HL-60/S4 treated with retinoic acid at 250 ng/mL for 4 days and 3 days (cell line): Measurements from ENCODE around the gene CWC27.

ENCODE experiments used
- in situ Hi-C: fragments of 300-500 bp; cut with MboI; formaldehyde crosslinking; loops from 2 replicates; pipeline ENCODE4 v1.7.0; 2022; ENCODE audit warnings: low sequenced_read_pairs

The CWC27 gene

GRCh38 chr5:65026816-65027548 lies 258.3 kb downstream of the CWC27 start:
- in situ Hi-C loops: no loop called here

- in situ Hi-C loops: no loop called here
Measured at GRCh38 chr5:65029178-65029577, 260.4 kb downstream of the CWC27 start.

GRCh38 chr5:65030056-65030455 lies 261.3 kb downstream of the CWC27 start:
- in situ Hi-C loops: no loop called here

- in situ Hi-C loops: no loop called here
Measured at GRCh38 chr5:65032250-65032649, 263.5 kb downstream of the CWC27 start.

- in situ Hi-C loops: no loop called here
Measured at GRCh38 chr5:65034029-65034812, 265.5 kb downstream of the CWC27 start.

GRCh38 chr5:65034813-65035209 lies 266.1 kb downstream of the CWC27 start:
- in situ Hi-C loops: no loop called here

GRCh38 chr5:65035211-65036206 lies 266.8 kb downstream of the CWC27 start:
- in situ Hi-C loops: no loop called here

- in situ Hi-C loops: no loop called here
Measured at GRCh38 chr5:65037831-65038815, 269.4 kb downstream of the CWC27 start.

GRCh38 chr5:65041296-65042158 lies 272.8 kb downstream of the CWC27 start:
- in situ Hi-C loops: no loop called here

- in situ Hi-C loops: no loop called here
Measured at GRCh38 chr5:65043843-65044359, 275.2 kb downstream of the CWC27 start.

- in situ Hi-C loops: no loop called here
Measured at GRCh38 chr5:65047225-65047624, 278.5 kb downstream of the CWC27 start.

- in situ Hi-C loops: no loop called here
Measured at GRCh38 chr5:65047948-65048690, 279.4 kb downstream of the CWC27 start.

- in situ Hi-C loops: no loop called here
Measured at GRCh38 chr5:65050140-65050539, 281.4 kb downstream of the CWC27 start.

- in situ Hi-C loops: no loop called here
Measured at GRCh38 chr5:65050826-65051498, 282.2 kb downstream of the CWC27 start.

- in situ Hi-C loops: no loop called here
Measured at GRCh38 chr5:65055938-65056337, 287.2 kb downstream of the CWC27 start.

- in situ Hi-C loops: no loop called here
Measured at GRCh38 chr5:65059681-65060598, 291.2 kb downstream of the CWC27 start.
